HL-60 (cell line): Measurements from ENCODE around the gene DDAH2.

ENCODE experiments used
- CTCF ChIP-seq: IDR thresholded peaks from one replicate; pipeline ENCODE4 v1.5.1; 2011; ENCODE audit warnings: low read length, control low read depth, inconsistent platforms; ENCODE audit not compliant: insufficient read depth
- POLR2AphosphoS5 ChIP-seq: IDR thresholded peaks from 2 replicates; pipeline ENCODE4 v1.6.1; 2012; ENCODE audit warnings: low read depth
- SPI1 ChIP-seq: IDR thresholded peaks from 2 replicates; pipeline ENCODE4 v1.6.1; 2012; ENCODE audit warnings: low read depth, mild to moderate bottlenecking, borderline replicate concordance

- no peak for TF ChIP-seq CTCF
- no peak; the same call in none of the 2 replicates for TF ChIP-seq POLR2AphosphoS5
- TF ChIP-seq SPI1 = 0 out of 2 replicates have a peak, but pooled peaks have one; percentile 3
Measured at GRCh38 chr6:31736768-31737314, 7.7 kb upstream of the DDAH2 start.
